ENCODE results near the gene SLC22A17.

SLC22A17 gene

DNA sequence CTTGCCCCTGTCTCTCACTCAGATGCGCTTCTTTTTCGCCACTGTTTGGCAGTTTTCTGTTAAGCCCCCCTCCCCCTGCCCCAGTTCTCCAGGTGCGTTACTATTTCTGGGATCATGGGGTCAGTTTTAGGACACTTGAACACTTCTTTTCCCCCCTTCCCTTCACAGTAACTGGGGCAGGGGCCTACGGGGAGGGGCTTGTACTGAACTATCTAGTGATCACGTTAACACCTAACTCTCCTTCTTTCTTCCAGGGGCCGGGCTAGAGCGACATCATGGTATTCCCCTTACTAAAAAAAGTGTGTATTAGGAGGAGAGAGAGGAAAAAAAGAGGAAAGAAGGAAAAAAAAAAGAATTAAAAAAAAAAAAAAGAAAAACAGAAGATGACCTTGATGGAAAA is 27.7 kb downstream of the SLC22A17 start:
- no peak for DNase-seq (ENCODE audit: extremely low read depth, low read depth)
- H3K4me3 ChIP-seq (replicated peaks; ENCODE audit: low read depth, low read length): no peak overlapping the region
- TF ChIP-seq, protein P1, sequence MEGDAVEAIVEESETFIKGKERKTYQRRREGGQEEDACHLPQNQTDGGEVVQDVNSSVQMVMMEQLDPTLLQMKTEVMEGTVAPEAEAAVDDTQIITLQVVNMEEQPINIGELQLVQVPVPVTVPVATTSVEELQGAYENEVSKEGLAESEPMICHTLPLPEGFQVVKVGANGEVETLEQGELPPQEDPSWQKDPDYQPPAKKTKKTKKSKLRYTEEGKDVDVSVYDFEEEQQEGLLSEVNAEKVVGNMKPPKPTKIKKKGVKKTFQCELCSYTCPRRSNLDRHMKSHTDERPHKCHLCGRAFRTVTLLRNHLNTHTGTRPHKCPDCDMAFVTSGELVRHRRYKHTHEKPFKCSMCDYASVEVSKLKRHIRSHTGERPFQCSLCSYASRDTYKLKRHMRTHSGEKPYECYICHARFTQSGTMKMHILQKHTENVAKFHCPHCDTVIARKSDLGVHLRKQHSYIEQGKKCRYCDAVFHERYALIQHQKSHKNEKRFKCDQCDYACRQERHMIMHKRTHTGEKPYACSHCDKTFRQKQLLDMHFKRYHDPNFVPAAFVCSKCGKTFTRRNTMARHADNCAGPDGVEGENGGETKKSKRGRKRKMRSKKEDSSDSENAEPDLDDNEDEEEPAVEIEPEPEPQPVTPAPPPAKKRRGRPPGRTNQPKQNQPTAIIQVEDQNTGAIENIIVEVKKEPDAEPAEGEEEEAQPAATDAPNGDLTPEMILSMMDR (IDR thresholded peaks at IDR 0.05; ENCODE audit: low read depth, low read length, missing control alignments): no peak

DNA sequence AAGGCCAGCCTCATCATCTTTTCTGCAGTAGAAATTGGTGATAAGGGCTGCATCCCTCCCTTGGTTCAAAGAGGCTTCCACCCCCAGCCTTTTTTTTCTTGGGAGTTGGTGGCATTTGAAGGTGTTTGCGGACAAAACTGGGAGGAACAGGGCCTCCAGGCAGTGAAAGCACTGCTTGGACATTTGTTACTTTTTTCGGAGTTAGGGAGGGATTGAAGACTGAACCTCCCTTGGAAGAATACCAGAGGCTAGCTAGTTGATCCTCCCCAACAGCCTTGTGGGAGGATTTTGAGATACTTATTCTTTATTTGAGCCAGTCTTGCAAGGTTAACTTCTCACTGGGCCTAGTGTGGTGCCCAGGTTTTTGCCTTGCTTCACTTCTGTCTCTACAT is 28.2 kb downstream of the SLC22A17 start:
- no peak for DNase-seq (ENCODE audit: extremely low read depth, low read depth)
- TF ChIP-seq, protein P1 (IDR thresholded peaks at IDR 0.05; ENCODE audit: low read depth, low read length, missing control alignments): no peak
- H3K4me3 ChIP-seq (replicated peaks; ENCODE audit: low read depth, low read length): no peak overlapping the region

DNA sequence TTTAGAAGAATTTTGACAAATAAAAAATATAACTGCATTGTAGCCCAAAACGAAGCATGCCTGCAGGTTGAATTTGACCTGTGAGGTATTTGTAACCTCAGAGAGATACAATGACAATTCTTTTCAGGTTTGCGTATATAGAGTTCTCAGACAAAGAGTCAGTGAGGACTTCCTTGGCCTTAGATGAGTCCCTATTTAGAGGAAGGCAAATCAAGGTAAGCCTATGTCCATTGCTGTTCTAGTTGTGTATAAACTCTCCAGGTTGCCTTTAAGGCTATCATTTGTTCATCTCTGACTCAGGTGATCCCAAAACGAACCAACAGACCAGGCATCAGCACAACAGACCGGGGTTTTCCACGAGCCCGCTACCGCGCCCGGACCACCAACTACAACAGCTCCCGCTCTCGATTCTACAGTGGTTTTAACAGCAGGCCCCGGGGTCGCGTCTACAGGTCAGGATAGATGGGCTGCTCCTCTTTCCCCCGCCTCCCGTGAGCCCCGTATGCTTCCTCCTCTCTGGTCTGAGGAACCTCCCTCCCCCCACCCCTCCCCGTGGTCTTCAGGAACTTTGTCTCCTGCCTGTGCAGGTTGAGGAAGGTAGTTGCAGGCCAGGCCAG is 28.7 kb downstream of the SLC22A17 start:
- TF ChIP-seq, protein P1 (IDR thresholded peaks at IDR 0.05; ENCODE audit: low read depth, low read length, missing control alignments): no peak
- H3K4me3 ChIP-seq (replicated peaks; ENCODE audit: low read depth, low read length): no peak overlapping the region
- DNase-seq (ENCODE audit: extremely low read depth, low read depth): no peak

DNA sequence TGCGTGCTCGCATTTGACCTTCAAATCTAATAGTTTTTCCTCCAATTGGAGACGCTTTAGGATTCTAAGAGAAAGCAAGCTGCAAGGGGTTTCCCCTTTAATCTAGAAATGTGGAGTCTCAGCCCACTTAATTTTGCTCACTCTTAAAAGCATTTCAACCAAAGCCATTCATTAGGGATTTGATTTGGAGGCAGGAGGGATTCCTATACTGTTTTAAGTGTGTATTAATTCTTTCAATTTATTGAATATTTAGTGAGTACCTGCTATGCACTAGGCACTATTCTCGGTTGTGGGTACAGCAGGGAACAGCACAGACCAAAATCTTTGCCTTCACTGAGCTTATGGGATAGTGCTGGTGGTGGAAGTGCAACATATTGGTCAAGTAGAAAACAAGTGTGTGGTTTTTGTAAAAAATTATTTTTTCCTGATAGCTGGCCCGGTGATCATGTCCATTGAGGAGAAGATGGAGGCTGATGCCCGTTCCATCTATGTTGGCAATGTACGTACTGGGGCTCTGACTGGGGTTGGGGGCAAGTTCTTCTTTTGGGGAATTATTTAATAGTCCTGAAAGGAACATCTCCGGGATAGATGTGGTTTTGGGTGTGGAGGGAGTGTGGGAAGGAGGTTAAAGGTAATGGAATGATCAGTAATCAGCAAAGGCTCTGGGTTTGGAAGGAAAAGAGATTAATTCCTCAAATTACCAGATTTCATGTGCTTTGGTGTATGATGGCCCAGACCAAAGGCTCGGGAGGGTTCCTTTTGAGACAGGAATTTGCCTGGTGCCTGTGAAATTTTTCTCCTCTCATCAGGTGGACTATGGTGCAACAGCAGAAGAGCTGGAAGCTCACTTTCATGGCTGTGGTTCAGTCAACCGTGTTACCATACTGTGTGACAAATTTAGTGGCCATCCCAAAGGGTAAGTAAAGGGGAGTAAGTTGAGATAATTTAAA is 29.8 kb downstream of the SLC22A17 start:
- peak overlapping the region; percentile 78 for H3K4me3 ChIP-seq (replicated peaks; ENCODE audit: low read depth, low read length)
- TF ChIP-seq, protein P1 (IDR thresholded peaks at IDR 0.05; ENCODE audit: low read depth, low read length, missing control alignments): no peak
- DNase-seq (ENCODE audit: extremely low read depth, low read depth): no peak

DNA sequence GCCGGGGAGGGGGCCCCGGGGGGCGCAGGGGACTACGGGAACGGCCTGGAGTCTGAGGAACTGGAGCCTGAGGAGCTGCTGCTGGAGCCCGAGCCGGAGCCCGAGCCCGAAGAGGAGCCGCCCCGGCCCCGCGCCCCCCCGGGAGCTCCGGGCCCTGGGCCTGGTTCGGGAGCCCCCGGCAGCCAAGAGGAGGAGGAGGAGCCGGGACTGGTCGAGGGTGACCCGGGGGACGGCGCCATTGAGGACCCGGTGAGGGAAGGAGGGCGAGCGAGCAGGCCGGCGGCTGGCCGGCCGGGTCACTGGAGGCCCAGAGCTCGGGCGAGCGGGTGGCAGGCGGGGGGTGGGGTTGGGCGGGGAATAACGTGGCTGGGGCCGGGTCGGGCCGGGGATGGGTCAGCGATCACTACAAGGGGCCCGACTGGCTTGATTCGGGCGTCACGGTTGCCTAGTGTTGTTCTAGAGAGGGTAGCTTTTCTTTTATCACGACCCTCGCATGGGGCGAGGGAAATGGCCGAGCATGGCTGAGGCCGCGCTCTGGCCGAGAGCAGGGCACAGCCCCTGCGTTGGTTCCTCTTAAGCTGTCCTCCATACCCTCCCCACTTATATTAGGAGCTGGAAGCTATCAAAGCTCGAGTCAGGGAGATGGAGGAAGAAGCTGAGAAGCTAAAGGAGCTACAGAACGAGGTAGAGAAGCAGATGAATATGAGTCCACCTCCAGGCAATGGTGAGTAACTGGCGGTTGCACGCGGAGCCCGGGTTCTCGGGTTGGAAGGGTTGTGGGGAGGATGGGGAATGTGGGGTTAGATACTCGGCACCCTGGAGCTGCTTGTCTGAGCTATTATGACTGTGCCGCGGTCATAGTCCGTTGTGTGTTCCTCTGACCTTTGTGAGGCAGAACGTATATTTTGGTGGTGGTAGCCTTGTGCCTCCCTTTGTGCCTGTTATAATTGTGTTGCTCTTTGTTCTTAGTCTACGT is 30.8 kb downstream of the SLC22A17 start:
- H3K4me3 ChIP-seq (replicated peaks; ENCODE audit: low read depth, low read length): peak overlapping the region; percentile 78
- TF ChIP-seq, protein P1 (IDR thresholded peaks at IDR 0.05; ENCODE audit: low read depth, low read length, missing control alignments): no peak
- DNase-seq (ENCODE audit: extremely low read depth, low read depth): no peak
